HG02798 (cell line): ENCODE results near the gene SELENOO.
A peak's percentile ranks its signal among the peaks of the same experiment; 100 is the strongest.
"Not testable (repeated sequence)": the region's sequence is repeated elsewhere in the genome, so short reads cannot be mapped to it uniquely, and the experiment has no call there.

ENCODE experiments used
- ATAC-seq: cut with Tn5 transposase; IDR thresholded peaks from one replicate; pipeline ENCODE4 v1.9.1; 2021; ENCODE audit warnings: mild to moderate bottlenecking; ENCODE audit not compliant: unreplicated experiment, poor library complexity

The SELENOO gene

DNA sequence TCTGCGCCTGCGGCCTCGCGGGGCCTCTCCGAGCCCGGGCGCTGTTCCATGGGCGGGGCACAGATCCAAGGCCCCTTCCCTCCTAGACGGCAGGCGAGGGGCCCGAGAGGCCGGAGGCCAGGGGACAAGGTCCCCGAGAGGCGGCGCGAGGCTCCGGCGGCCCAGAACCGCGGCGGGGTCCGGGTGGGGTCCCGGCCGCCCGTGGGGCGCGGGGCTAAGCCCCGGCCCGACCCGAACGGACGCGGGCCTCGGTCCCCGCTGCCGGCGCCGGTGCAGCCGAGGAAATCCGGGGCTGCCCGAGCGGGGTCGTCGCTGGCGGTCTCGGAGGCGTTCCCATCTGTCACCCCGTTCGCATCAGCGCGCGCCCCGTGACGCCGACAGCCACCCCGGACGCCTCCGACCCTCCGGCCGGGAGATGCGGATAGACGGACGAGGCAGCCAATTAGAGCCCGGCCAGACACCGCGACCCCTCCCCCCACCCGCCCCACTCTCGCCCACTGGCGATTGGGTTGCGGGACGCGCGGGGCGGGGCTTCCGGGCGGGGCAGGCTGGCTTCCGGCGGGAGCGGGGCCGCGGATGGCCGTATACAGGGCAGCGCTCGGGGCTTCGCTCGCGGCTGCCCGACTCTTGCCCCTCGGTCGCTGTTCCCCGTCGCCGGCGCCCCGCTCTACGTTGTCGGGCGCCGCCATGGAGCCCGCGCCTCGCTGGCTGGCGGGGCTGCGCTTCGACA lies at the start of gene SELENOO:
SELENOO (plus strand) TSS at position 551 of the 730 bp plus-strand sequence; CDS start at position 577, 26 bp downstream.
- peak; percentile 78 for ATAC-seq

DNA sequence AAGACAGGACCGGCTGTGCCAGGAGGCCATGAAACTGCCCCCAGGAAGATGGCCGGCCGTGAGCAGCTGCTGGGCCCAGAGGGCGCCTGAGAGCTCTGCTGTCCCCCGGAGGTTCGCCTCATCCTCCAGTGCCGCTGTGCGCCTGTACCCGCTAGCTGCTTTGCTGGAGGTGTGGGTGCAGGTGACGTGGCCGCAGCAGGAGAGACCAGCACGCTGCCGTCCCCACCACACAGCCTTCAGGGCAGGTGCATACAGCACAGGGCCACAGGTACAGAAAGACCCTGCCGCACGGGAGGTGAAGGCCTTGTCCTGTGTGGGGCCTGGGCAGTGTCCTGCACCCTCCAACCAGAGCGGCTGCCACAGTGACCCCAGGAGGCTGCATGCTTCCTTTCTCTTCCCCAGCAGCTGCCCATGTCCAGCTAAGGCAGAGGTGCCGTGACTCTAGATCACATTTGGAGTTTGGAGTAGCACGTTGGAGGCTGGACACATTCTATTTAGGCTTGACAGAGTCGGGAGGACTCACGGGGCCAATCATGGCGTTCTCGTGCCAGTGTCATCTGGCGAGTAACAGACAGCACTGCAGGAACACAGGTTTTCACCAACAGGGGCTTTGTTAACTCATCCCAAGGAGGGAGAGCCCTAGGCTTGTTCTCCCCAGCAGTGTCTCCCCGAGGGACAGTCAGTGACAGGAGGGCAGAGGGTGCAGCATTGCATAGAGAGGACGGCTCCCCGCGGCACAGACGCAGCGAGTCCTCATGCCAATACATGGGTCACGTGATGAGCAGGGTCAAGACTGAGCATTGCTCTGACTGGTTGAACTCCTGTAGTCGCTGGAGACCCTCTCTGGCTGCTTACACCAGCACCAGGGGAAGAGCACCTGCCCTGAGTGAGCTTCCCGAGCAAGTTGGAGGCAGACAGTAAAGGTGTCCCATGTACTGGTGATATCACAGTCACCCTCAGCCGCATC lies 49.0 kb upstream of the SELENOO start:
- ATAC-seq: no peak

- ATAC-seq: no peak
Observed at GRCh38 chr22:50153056-50153755, 47.6 kb upstream of the SELENOO start.

DNA sequence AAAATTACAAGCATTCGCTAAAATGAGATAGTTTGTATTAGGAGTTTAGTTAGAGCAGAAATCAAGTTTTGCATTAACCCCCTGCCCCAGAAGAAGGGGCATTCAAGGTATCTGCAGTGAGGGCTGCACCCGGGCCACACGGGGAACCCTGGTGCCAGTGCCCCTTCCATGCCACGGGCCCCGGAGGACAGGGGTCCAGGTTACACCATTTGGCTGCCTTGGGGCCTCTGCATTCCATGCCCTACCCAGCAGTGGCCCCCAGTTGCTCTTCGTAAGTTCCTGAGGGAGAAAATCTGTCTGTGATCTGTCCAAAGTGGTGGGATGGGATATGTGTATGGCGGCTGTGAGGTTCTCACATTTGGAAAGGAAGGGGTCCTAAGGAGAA lies 47.1 kb upstream of the SELENOO start:
- no peak for ATAC-seq

DNA sequence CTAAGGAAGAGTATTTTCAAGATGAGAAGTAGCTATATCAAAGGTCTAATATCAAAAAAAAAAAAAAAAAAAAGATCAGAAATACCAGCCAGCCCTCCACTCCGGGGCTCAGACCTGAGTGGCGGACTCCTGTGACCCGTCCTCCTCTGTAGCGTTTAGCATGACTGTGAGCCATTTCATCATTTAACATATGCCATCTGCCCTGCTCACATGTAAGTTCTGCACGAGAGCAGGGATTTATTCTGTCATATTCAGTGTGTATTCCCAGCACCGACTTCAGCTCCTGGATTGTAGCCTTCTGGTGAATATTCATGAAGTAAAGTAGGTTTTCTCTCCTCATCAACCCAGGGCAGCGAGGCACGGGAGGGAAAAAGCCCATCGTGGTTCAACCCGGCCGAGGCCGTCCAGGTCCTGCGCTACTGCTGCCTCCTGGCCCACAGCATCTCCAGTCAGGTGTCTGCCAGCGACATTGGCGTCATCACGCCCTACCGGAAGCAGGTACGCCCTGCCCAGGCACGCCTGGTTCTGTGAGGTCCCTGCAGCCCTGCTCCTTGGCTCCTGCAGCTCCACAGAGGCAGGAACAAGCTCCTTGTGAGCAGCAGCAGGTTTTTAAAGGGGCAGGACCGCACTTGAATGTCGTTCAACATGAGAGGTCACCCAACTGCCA lies 43.0 kb upstream of the SELENOO start:
- ATAC-seq: no peak

- ATAC-seq: no peak
Observed at GRCh38 chr22:50160947-50161346, 39.9 kb upstream of the SELENOO start.

DNA sequence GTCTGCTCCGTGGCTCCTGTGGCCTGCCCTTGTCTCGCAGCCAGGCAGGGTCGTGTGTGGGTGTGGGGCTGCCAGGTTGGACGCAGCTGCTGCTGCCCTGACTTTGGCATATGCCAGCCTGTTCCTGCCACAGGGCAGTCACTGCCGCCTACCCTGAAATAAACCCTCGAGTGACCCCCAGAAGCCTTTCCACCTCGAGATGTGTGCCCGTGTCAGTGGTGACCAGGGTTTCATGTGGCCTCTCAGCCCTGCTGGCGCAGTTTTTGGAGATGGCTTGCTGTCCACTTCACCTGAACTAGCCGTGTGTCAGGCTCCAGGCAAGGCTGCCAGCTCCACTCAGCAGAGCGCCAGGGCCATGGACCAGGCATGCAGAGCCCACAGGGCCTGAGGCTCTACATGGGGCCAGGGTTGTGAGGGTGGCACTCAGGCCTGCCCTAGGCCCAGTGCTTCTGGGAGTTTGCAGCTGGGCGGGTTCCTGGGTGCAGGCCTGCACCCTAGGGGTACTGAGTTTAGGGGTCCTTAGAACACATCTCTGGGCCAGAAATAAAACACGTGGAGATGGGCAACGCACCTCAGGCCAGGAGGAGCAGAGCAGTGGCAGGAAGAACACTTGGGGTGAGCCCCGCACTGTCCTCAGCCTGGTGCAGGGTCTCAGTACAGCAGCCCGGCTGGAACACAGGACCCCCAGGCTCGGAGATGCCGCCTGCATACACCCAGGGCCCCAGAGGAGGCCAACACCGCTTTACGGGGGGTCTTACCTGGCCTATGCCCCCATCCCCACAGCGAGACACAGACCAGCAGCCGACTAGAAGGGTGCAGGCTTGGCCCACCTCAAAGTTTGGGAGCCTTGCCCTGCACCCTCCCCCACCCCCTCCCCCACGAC lies 39.1 kb upstream of the SELENOO start:
- ATAC-seq: no peak

DNA sequence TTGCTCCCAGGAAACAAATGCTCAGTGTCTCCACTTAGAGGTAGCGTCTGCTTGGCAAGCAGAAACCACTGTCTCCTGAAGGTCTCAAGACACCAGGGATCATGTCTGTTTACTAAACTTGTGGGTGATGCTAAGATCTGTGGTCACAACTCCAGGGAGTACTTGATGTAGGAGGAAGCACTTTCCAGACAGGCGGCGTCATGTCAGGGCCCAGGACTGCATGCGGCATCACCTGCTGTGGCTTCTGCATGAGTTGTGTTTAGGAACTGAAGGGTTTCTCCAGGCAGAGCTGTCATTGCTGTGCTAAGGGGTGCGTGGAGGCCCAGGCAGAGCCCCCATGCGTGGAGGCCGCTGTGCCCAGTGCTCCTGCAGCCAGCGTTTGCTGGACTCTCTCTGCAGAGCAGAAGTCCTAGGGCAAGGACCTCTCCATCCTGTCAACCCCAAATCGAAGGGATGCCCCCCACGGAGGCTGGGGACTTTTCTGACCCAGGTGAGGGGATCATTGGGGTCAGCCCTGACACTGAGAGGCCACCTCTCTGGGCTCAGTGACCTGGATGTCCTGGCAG lies 38.3 kb upstream of the SELENOO start:
- no peak for ATAC-seq

DNA sequence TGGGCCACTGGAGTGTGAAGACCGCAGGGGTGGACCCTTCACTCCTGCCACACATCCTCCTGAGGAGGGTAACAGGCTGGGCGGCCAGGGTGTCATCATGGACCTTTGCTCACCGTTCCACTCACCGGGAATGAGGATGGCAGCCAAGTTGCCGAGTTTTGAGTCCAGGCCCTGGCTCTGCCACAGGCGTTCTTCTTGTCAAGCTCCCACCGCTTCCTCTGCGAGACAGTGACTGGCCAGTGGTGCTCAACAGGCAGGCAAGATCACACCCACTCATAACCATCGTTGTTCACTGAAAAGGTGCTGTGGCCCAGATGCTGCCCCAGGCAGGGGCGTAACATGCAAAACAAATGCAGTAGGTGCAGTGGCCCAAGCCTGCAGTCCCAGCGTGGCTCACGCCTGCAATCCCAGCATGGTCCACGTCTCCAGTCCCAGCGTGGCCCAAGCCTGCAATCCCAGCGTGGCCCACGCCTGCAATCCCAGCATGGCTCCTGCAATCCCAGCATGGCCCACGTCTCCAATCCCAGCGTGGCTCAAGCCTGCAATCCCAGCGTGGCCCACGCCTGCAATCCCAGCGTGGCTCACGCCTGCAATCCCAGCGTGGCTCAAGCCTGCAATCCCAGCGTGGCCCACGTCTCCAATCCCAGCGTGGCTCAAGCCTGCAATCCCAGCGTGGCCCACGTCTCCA lies 35.2 kb upstream of the SELENOO start:
- ATAC-seq: no peak

GRCh38 chr22:50167689-50168489 lies 32.9 kb upstream of the SELENOO start:
- ATAC-seq: no peak

DNA sequence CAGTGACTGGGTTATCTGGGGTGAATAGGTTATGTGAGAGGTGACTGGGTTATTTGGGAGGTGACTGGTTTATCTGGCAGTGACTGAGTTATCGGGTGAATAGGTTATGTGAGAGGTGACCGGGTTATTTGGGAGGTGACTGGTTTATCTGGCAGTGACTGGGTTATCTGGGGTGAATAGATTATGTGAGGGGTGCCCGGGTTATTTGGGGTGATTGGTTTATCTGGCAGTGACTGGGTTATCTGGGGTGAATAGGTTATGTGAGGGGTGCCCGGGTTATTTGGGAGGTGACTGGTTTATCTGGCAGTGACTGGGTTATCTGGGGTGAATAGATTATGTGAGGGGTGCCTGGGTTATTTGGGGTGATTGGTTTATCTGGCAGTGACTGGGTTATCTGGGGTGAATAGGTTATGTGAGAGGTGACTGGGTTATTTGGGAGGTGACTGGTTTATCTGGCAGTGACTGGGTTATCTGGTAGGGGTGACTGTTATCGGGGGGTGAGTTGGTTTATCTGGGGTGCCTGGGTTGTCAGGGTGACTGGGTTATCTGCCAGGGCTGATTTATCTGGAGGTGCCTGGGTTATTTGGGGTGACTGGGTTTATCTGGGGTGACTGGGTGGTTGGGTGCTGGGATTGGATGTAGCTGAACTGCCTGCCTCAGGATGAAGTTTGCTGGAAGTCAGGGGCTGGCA lies 32.2 kb upstream of the SELENOO start:
- not testable (repeated sequence) for ATAC-seq

- no peak for ATAC-seq
Observed at GRCh38 chr22:50169181-50169759, 31.5 kb upstream of the SELENOO start.

GRCh38 chr22:50169774-50170341 lies 31.0 kb upstream of the SELENOO start:
- no peak for ATAC-seq

GRCh38 chr22:50170453-50171318 lies 30.1 kb upstream of the SELENOO start, which contains the start of gene PANX2:
PANX2 (plus strand) TSS chr22:50170731; CDS start chr22:50170731, 0 bp downstream.
- ATAC-seq: no peak

- ATAC-seq: no peak
Observed at GRCh38 chr22:50171319-50171964, 29.4 kb upstream of the SELENOO start.
